Measurements from ENCODE around the gene DLGAP1.

The DLGAP1 gene

DNA sequence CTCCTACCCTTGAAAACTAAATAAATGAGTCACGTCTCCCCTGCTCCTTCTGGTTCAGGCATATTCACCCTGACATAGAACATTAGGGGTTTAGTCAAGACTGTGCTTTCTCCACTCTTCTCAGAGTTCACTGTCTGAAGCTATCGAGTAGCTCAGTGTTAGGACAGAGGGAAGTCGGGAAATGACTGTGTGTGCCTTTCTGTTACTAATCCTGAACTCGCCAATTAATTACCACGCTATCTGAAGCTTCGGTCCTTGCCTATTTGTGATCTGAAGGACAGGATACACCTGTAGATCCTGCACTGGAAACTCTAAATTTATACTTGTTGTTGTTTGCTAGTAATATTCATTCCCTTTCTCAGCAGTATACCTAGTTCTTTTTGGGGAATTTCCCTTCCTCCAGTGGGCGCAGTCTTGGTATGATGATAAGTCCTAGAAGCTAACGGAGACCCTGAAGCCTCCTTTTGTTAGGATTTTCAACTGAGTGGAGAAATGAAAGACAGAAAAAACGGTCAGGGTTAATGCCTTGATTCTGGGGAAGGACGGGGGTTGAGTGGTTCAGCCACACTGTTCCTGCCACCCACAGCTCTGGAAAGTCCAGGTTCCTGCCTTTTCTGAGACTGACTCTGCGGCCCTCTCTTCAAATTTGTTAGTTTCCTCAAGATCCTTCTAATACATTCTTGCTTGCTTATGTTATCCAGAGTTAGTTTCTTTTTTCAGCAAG is 218.0 kb downstream of the DLGAP1 start:
- DNase-seq = no peak

DNA sequence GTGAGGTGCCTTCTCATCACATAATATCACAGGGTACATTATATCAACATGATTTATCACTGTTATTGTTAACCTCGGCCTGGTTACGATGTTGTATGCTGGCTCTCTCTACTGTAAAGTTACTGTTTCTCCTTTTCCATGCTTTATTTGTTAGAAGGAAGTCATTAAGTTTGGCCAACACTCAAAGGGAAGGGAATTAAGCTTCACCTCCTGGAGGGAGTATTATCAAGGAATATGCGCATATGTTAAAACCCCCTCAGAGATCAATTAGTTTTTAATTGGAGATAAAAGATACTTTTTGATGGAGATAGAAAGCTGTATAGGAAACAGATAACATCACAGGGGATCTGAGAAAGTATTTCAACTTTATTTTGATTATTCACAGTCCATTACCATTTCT is 221.6 kb downstream of the DLGAP1 start:
- no peak for DNase-seq

DNA sequence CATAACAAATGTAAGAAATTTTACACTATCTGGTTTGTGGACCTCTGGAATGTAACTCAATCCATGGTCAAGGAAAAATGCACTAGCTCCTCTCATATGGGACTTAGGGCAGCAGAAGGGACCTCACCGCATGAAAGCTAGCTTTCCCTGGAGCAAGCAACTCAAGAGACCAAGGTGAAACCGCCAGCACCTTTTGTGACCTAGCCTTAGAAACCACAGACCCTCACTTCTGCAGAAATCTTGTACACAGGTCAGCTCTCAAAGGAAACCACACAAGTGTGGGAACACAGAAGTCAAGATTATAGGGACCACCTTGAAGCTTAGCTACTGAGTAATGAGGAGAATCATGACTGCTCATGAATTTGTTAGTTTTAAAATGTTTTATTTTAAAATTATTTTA is 222.5 kb downstream of the DLGAP1 start:
- no peak for DNase-seq

DNA sequence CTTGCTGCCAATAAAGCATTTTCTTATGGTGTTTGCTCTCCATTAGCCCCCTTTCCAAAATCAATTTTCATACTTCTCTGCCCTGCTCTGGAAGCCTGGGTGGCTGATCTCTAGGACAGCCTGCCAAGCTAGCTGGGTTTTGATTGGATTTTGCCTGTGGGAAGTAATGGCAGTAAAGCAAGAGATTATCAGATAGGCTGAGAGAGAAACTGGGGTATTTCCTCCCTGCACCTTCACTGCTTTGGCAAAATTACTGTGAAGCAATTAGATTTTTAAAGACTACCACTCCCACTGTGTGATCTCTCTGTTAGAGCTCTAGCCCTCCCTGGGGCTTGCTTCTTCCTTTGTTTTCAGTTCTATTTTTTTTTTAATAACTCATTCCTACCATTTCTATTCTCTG is 223.8 kb downstream of the DLGAP1 start:
- DNase-seq = no peak

DNA sequence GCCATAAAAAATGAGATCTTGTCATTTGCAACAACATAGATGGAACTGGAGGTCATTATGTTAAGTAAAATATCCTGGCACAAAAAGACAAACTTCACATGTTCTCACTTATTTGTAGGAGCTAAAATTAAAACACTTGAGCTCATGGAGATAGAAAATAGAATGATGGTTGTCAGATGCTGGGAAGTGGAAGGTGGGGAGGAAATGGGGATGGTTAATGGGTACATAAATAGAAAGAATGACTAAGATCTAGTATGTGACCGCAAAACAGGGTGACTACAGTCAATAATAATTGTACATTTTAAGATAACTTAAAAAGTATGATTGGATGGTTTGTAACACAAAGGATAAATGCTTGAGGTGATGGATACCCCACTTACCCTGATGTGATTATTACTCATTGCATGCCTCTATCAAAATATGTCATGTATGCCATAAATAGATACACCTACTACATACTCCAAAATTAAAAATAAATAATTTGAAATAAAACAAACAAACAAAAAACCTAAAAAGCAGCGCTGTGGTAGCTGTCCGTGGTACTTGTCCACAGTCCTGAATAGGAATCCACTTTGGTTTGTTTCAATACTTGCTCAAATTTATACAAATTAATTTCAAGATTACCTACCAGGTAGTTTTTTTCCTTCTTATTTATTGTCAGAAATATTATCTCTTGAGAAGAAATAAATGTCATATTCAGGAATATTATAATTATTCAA is 224.5 kb downstream of the DLGAP1 start:
- DNase-seq = no peak

DNA sequence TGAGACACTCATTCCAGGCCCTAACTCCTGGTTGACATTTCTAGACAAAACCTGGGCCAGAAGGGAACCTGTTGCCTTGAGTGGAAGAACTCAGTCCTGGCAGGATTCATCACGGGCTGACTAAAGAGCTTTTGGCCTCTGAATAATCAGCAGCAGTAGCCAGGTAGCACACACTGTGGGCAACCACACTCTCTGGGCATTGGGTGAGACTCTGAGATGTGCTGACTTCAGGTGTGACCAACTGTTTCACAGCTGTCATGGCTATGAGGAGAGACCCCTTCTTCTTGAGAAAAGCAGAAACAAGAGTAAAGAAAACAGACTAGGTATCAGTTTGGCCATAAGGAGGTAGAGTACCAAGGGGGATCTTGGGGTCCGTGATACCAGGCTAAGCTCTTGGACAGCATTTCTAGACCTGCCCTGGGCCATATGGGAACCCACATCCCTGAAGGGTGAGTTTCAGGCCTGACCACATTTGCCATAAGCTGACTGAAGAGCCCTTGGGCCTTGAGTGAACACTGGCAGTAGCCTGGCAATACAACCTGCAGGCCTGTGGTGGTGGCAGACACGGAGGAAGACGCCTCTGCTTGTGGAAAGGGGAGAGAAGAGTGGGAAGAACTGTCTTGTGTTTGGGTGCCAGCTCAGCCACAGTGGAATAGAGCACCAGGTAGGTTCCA is 230.9 kb downstream of the DLGAP1 start:
- DNase-seq = no peak

DNA sequence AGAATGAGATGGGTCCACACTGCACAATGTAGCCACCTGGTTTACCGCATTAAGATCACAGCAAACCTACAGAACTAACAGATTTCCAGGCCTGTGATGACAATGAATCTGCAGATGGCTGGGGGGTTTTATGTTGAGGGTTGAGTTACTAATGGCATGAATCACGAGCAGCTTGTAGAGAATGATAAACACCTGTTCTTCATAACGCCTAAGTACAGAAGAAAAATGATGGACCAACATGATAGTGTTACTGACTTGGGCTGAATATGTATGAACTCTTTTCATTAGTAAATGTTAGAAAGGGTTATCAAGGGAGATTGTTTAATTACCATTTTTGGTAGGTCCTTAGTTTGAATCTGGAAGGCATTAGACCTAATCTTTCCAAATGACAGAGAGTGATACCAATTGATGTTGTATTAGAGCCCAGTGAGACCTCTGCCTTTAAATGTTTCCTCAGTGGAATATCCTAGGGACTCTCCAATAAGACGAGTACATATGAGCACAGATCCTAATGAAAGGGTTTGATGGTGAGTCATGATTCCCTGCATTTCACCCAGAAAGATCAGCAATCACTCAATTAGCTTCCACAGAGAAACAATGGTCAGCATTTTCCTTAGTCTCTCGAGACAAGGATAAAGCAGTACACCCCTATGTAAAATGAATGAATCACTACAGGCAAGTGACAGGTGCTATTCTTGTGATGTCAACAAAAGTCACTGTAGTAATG is 243.8 kb downstream of the DLGAP1 start:
- DNase-seq = no peak

DNA sequence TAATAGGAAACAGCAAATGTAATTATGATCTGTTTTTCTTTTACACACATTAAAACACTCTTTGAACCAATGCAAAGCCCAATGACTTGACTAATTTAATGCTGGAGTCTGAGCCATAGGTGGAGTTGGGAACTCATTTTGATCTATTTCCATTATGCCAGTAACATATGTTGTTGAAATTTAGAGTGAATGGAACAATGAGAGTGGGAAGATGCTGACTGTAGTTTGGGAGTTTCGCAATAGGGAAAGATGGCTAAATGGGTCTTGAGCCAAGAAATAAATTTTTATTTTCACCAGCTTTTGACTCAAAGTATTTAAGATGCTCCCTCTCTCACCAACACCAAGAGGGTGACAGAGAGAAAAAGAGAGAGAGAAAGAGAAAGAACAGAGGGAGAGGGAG is 246.7 kb downstream of the DLGAP1 start:
- no peak for DNase-seq

DNA sequence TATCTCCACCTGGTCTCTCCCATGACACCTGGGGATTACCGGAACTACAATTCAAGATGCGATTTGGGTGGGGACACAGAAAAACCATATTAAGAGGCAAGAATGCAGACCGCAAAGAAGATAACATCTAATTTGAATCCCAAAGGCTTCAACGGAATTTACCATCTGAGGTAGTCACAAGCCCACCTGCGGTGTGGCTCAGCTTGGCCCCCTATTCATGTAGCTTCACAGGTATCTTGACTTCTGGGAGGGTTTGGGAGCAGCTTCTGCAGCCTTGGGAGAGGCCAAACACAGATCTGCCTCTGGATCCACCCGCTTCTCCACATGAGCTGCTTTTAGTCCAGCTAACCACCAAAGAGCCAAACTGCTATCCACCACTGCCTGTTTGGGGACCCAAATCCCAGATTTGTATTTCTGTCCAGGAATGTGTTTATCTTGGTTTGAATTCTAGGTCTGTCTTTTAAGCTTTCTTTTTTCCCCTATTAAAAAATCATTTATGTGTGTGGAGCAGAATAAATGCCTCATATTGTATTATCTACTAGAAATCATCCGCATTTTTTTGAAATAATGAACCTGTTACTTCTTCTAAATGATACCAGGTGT is 247.6 kb downstream of the DLGAP1 start:
- DNase-seq = no peak

DNA sequence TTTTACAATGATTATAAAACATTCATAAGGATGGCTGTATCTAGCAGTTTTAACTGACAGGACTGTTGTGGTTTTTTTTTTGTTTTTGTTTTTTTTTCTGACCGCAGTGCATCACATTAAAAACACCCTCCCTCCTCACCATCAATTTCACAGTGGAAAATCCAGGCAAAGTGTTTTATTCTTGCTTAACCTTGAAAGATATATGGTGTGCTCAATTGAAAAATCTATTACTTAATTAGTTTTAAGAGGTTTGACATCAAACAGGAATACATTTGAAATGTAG is 250.7 kb downstream of the DLGAP1 start:
- no peak for DNase-seq

DNA sequence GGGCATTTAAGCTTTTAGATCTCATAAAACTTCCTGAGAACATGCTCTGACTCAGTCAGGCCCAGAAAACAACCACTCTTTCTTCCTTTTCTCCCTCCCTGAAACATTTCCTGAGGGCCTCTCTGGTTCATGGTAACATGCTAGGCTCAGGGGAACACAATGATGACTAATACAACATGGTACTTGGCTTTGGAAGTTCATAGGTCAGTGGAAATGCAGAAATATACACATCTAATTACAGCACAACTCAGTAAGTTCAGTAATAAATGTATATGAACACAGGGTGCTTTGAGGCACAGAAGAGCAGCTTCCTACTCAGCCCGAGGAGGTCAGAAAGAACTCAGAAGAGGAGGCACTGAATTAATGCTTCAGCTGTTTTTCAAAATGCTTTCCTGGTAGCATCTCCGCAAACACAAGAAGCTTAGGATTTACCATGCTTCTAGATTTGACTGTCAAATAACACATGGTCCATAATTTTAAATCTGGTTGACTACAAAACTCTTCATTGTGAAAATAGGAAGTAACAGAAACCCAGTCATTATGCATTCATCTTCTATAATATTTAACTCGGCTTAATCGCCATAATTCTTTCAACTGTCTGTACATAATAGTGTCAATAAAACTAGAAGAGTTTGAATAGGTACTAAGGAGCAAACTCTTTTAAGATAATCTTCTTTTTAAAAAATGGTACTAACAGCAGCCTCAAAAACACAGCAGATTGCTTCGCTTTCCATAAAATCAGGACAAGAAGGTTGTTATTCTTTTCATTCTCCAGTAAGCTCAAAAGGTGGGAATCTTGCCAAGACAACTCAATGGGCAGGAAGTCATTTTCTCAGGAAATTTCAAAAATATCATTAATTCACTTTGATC is 251.3 kb downstream of the DLGAP1 start:
- no peak for DNase-seq

DNA sequence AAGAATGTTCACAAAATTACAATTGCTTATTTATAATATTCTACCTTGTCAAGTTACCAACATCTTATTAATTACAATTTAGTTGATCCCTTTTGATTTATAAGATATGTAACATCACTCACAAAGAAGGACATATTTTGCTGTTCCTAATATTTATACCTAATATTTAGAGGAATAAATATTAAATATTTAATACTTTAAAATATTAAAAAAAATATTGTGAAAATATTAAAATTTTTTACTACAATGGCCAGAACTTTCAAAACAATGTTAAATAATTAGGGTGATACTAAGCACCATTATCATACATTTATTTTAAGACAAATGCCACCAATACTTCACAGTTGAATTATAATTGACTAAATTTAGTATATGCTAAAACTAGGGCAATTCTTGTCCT is 254.7 kb downstream of the DLGAP1 start:
- no peak for DNase-seq

DNA sequence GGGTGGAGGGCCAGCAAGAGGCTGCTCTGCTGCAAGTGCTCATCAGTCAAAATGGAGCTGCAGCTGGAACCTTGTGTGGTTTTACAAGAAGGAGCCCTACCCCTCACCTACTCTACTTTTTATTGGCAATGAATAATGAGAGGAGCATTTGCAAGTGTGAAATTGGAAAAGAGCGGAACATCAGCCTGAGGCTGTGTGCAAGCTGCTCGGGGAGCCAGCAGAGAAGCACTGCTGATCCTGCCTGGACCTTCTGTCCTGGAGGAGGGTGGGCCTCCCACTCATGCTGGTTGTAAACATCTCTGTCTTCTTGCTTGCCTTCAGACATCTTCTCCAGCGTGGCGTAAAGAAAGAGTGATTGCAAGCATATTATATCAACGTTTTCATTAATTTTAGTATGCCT is 256.2 kb downstream of the DLGAP1 start:
- no peak for DNase-seq

DNA sequence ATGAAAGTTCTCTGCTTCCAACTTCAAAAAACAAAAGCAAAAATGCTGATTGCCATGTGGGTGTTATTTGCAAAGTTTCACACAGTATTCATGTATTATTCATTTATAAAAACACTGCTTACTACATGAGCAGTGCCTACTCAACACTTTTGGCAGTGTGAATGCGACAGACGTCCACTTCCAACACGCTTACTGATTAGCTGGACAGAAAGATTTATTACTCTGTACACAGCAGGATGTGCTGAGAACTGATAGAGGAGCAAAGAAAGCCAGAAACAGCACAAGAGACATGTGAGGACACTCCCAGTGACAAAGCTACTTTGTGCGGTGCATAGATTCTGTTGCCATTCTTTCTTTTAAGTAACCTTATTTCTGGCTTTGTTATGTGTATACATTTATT is 258.8 kb downstream of the DLGAP1 start:
- DNase-seq = no peak

DNA sequence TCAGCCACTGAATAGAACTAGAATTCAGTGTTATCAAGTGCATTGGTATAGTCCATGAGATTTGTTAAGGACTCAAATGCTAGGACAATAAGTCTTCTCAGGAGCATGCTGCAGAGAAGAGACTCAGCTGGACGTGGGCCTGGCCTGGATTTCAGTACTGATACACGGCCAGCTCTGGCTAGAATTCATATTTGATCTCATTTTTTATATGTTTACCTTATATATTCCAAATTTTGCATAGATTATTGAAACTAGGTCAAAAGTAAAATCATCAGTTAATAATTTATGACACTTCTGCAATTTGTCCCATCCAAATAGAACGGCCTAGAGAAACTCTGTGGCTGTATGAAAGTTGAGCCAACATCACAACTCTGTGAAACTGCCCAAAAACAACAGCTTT is 262.0 kb downstream of the DLGAP1 start:
- DNase-seq = no peak

DNA sequence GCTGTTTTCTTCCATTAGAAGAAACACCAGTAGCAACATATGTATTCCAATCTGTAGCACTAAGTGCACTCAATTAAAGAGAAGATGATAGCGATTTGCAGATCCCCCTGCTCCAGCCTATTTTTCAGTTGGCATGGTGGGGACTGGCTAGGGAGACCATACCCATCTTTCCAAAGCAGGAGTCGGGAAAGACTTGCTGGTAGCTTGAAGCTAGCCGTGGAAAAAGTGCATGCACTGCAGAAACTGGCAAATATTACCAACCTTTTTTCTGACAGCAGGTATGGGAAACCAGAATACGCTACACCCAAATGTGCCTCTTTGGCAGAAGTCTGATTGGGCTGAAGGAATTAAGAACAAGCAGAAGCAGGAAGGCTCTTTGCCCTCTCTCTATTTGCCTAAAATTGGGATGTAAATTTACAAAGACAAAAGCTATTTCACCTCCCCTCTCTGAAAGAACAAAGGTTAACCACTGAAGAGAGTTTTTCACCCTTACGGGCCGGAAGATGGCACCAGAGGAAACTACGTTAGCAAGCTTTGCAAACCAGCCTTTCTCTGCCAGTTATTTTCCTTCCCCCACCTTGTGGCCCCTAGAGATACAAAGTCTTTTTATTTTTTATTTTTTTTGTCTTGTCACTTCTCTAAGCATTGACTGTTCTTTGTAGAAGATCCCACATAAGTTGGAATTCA is 273.1 kb downstream of the DLGAP1 start:
- DNase-seq = no peak

DNA sequence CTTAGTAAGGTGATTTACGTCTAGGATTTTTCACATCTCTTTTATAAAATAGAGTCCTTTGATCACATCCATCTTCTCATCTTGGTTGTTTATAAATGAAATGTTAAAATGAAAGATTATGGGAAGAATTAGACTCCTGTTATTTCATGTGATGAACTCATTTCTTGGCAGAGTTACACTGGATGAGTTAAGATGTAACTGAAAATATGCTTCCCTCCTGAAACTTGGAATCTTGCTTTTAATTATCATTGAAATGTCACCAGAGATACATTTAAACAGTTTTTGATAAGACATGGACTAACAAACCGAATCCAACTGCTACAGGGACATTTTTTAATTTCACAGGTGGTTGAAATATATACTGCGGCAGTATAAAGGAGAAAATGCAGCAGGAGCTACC is 274.0 kb downstream of the DLGAP1 start:
- DNase-seq = no peak

DNA sequence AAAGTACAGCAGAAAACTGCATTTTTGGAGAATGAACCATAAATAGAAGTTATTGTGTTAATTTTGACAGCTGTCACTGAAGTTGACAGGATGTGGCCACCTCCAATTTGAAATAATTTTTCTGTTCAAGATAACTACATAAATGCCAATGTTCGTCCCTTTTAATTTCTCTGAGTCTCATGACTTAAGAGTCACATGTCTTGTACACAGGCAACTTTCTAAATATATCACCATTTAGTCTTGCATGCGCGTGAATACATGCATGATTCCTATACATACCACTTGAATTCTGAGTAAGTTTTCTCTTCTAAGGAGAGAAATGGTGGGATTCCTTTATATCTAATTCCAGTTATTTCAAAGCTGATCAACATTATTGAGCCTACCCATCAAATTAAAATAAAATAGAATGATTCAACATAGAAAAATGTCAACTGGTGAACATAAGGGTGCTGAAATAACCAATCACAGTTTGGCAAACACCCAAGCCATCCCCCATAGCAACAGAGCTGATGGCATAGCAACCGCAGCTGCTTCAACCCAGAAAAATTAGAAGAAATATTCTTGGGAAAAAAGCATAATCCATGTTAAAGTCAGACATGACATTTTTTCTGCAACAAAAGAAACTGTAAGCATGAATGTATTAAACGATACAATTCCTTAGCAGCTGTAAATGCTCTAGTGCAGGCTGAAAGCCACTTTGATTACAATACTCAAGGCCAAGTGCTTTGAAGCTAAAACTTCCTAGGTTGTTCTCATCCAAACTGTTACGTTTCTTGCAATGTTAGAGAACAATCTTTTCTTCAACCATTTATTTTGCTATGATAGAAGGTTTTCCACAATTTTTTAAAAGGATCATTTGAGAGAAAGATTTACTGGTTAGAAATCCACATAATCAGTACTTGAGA is 282.7 kb downstream of the DLGAP1 start:
- no peak for DNase-seq

DNA sequence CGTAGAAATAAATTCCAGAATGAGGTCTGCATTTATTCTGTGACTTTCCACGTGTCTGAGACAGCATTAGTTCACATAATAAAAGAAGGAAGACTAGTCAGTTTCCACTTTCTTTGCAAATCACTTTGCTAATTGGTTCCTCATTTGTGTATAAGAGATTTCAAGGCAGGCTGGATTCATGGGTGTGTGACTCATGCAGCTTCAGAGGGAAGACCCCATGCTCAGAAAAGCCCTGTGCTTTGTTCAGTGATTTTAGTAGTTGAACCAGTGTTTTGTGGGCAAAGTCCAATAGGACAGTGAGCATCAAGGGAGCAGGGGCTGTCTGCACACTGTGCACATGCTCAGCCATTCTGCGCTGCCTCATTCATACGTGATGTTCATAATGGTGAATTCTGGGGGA is 297.8 kb downstream of the DLGAP1 start:
- no peak for DNase-seq

DNA sequence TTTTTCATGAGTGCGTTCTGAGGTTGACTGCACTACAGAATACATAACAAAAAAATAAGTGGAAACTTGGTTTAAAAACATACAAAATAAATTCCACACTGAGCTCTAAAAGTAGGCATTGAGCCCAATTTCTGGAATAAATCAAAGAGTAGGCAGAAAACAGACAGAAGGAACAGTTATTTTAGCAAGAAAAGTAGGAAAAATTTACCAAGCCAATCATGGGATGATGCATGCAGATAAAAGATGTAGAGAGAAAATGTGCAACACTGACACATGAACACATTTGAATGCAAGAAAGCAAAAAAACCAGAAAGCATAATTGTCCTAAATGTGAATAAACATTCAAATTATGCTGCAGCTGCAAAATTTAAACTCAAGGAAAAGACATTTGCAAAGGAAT is 308.3 kb downstream of the DLGAP1 start:
- DNase-seq = no peak

DNA sequence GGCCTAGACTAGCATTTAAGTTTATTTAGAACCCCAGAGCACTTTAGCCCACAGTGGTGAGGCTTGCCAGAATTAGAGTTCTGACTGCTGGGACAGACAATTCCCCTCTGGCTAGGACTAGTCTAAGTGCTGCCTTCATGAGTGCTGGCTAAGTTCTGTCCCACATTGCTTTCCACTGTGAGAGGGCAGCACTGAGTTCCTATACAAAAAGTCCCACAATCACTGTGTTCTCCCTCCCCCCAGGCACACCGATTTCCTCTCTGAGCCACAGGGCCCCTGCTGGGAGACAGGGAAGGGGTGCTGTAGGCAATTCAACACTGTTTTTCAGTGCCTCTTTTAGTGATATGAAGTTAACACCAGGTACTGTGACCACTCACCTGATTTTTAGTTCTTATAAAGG is 310.9 kb downstream of the DLGAP1 start:
- DNase-seq = no peak
